Gastrocnemius medialis (tissue), 4 donors: ENCODE data around the gene ZSCAN25.

Source experiments
- CTCF ChIP-seq, 5 experiments: fragments of 450-650 bp in 3 of 5; fragments of 200-600 bp in 2 of 5; sonication (generic) in 2 of 5; IDR thresholded peaks in 4 of 5; conservative IDR thresholded peaks in 1 of 5; 1 replicate in 4 of 5; 2 replicates in 1 of 5; pipeline ENCODE4 v1.5.1; 2016 to 2019; ENCODE audit warnings: antibody characterized with exemption in 5 of 5, mild to moderate bottlenecking in 3 of 5, moderate library complexity in 3 of 5
- POLR2A ChIP-seq, 2 donors: fragments of 450-650 bp; IDR thresholded peaks; one replicate each; pipeline ENCODE4 v1.6.1; 2017; ENCODE audit warnings: antibody characterized with exemption in 2 of 2, mild to moderate bottlenecking in 2 of 2, moderate library complexity in 2 of 2

DNA sequence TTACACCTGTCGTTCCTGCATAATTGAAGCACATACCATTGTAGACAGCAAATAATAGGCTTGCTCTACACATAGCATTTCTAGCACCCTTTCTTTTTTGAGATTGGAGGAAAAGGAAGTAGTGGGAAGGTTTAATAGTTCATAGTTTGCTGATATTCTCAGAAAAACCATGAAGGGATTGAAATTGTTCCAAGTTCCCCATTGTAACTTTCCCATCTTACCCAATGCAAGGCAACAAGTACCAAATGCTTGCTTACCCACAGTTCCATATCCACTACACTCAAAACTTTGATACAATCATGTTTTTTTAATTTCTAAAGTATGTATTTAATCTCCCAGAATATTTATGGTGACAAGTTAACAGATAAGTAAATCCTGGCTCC is 49.3 kb downstream of the ZSCAN25 start:
- no peak for TF ChIP-seq CTCF (IDR thresholded peaks at IDR 0.05 in 4 of 5, conservative IDR thresholded peaks at IDR 0.05 in 1 of 5)
- no peak for TF ChIP-seq POLR2A (IDR thresholded peaks at IDR 0.05)
